HG02763 (cell line): ENCODE data around the gene R3HDML.
"Not testable (repeated sequence)": the region's sequence is repeated elsewhere in the genome, so short reads cannot be mapped to it uniquely, and the experiment has no call there.

Experiments used
- ATAC-seq: cut with Tn5 transposase; IDR thresholded peaks from one replicate; pipeline ENCODE4 v1.9.1; 2021; ENCODE audit warnings: mild to moderate bottlenecking, moderate library complexity; ENCODE audit not compliant: unreplicated experiment

R3HDML gene

DNA sequence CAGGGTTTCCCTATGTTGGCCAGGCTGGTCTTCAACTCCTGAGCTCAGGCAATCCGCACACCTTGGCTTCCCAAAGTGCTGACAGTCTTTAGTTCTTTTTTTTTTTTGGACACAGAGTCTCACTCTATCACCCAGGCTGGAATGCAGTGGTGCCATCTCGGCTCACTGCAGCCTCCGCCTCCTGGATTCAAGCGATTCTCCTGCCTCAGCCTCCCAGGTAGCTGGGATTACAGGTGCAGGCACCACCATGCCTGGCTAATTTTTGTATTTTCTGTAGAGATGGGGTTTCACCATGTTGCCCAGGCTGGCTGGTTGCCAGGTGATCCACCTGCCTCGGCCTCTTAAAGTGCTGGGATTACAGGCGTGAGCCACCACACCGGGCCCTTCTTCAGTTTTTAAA lies 9.1 kb upstream of the R3HDML start:
- not testable (repeated sequence) for ATAC-seq

DNA sequence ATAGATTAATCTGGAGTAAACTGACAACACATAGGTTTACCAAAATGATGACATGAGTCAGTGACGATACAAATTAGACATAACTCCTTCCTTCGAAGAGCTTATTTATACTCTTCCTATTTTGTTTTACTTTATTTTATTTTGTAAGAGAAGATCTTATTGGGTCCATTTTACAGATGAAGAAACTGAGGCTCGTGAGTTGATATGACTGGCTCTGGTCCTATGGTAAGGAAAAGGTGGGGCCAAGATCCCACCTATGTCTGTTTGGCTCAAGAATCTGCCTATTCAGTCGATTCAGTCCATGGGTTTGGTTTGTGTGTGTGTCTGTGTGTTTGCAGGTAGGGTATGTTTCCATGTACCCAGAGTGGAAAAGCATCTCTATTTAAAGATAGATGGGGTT lies 8.4 kb upstream of the R3HDML start:
- ATAC-seq: no peak

DNA sequence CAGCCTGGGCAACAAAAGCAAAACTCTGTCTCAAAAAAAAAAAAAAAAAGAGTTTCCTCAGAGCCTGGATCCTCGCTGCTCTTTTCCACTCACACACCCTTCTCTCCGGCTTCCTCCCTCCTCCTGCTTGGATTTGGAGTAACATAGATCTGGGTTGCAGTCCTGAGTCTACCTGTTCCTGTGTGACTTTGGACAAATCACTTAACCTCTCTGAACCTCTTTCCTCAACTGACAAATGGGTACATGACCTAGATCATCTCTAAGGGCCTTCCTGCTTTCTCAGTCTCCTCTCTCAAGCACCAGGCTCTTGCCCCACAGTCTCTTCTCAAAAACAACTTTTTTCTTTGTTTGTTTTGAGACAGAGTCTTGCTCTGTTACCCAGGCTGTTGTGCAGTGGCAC lies 5.6 kb upstream of the R3HDML start:
- no peak for ATAC-seq

DNA sequence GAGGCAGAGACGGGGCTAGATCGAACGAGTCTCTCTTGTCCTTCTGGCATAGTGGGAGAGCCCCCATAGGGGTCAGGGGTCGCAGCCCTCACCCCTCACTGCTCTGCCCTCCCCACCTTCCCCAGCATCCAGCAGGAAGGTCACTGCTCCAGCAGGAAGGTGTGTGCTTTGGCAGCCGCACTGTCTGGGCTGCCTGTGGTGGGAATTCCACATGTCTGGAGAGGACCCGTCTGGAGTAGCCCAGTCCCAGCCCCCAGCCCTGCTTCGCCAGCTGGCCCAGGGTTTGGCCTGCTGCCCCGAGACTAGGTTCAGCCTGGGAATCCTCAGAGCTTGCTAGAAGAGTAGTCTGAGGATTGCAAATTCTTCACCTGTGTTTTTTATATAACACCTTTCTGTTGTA lies 2.5 kb upstream of the R3HDML start:
- ATAC-seq: no peak

DNA sequence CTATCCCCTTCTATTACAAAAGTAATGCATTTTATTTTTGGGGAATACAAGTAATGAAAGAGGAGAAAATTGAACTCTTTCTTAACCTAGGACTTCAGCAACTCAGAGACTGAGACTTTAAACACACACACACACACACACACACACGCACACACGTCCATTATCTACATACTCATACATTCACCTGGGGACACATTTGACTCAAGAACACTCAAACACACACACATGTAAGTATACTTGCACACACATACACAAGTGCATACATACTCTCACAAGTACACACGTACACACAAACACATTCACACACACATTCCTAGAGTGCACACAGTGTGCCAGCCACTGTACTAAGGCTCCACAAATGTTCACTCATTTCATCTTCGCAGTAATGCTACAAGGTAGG lies 2.1 kb upstream of the R3HDML start:
- no peak for ATAC-seq

DNA sequence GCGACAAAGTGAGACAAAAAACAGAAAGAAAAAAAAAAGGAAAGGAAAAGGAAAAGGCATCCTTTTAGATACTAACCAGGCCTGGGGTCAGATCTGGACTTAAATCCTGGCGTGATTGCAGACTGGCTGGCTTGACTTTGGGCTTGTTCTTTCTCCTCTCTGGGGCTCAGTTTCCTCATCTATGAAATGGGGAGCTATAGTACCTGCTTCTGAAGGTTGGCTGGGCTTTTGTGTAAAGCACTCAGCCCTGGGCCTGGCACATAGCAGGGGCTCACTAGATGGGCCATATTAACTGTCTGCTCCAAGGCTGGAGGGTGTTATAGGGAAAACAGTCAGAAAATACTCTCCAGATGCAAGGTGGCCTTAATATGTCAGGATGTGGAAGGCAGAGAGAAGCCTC lies 1.2 kb upstream of the R3HDML start:
- no peak for ATAC-seq

DNA sequence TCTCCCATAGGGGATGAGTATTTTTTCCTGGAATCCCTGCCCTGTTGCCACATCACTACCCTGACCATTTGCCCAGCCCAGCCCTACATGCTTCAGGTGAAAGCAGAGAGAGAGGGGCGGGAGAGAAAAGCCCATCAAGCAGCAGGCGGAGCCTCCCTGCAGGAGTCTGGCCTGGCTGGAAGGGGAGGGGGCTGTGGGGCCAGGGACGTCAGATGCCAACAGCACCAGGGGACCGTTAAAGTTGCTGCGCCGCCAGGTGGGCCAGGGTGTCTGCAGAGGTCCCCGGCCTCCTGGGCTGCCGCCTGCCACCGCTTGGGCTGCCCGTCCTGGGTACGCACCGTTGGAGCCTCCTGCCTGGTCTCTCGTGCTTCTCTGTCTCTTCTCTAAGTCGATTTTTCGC lies 757 bp upstream of the R3HDML start:
- no peak for ATAC-seq

DNA sequence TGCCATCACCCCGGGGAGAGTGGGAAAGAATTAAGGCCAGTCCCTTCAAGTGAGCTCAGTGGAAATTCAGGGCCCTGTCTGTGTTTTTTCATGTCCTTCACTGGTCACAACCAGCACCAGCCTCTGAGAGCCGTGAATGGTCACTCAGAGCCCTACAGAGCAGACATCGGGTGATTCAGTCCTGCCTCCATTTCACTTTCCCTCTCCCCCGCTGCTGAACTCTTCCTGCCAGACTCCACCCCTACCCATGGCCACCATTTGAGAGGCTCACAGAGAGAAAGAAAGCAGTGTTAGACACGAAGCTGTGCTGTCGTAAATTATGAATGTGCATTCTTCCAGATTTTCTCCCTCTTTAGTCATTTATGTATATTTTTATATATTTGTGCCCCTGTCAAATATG lies 5.4 kb downstream of the R3HDML start:
- no peak for ATAC-seq

DNA sequence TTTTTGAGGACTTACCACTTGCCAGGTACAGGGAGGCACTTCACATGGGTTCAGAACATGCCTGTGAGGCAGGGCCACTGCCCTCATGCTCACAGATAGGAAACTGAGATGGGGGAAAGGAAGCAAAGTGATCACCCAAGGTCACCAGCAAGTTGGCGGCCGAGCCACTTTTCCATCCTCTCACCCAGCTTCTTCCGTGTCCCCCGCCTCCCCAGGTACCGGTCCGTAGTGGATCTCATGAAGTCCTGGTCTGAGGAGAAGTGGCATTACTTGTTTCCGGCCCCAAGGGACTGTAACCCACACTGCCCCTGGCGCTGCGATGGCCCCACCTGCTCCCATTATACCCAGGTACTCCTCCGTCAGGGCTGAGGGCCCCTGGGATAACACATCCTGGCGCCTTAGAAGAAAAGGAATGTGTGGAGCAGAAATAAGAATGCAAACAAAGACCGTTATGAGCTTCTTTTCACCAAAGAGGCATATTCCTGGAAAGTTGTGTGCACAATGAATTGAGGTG lies 6.4 kb downstream of the R3HDML start:
- no peak for ATAC-seq

DNA sequence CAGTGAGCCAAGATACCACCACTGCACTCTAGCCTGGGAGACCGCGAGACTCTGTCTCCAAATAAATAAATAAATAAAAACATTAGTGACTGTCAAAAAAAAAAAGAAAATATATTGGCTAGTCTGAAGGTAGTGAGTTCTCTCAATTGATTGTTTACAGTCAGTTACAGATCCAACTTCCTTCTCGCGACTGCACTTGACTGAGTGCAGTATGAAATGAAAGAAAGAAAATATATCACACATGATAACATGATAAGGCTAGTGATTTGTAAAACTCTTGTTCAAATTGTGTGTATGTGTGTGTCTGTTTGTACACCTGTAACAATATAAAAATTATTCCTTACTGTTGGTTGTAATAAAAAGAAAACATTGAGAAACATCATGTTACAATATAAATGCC lies 7.9 kb downstream of the R3HDML start:
- ATAC-seq: no peak

DNA sequence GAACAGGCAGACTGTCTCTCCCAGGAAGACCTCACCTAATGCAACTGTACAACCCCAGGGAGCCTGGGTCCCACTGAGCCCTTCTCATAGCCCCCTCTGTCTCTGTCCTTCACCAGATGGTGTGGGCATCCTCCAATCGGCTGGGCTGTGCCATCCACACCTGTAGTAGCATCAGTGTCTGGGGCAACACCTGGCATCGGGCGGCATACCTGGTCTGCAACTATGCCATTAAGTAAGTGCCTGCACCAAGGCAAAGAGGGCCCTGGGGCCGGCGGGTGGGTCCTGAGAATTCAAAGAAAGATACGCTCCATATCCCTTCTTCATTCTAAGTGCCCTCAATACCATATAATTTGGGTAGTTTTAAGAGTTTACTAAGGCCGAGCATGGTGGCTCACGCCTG lies 8.3 kb downstream of the R3HDML start:
- ATAC-seq: no peak

DNA sequence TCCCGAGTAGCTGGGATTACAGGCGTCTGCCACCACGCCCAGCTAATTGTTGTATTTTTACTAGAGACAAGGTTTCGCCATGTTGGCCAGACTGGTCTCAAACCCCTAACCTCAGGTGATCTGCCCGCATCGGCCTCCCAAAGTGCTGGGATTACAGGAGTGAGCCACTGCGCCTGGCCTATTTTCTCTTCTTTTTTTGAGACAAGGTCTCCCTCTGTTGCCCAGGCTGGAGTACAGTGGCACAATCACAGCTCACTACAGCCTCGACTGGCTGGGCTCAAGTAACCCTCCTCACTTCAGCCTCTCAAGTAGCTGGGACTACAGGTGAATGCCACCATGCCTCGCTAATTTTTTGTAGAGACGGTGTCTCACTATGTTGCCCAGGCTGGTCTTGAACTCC lies 9.1 kb downstream of the R3HDML start:
- ATAC-seq: not testable (repeated sequence)

DNA sequence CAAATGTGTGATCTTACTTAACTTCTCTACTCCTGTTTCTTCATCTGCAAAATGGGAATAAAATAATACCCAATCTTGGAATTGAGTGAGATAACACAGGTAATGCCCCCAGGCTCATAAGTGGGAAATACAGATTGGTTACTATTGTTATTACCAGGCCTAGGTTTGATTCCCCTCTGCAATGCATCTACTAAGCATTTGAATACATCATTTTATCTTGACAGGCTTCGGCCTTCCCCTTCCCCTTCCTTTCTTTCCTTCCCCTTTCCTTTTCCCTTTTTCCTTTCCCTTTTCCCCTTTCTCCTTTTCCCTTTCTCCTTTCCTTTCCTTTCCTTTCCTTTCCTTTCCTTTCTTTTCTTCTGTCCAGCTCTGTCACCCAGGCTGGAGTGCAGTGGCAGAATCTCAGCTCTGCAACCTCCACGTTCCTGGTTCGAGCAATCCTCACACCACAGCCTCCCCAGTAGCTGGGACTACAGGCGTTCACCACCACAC lies 11.4 kb downstream of the R3HDML start:
- ATAC-seq: no peak

DNA sequence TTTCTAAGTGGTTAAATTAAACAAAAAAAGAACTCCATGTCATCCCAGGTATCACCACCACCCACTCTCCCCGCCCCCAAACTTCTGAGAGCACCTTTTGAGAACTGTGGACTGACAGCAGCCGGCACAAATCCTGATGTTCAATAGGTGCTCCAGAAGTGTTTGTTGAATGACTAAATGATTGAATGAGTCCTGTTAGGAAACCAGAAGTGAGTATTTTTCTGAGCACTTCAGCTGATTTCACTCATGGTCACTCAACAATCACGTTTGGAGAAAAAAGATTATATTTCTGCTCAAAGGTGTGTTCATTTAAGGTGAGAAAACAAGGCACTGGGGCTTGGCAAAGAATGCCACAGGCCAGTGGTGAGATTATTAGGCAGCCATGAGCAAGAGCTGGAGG lies 12.5 kb downstream of the R3HDML start:
- no peak for ATAC-seq

DNA sequence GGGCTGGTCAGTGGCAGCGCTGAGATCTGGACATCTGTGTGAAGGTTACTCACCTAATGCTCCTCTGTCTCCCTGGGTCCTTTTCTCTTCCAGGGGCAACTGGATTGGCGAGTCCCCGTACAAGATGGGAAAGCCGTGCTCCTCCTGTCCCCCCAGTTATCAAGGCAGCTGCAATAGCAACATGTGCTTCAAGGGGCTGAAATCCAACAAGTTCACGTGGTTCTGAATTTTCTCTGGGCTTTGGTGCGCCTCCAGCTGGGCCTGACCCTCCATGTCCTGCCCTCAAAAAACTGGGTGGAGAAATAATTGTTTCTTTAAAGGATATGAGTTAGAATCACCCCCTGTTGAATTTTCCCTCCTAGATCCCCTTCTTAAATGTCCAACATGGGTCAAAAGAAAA lies 13.7 kb downstream of the R3HDML start:
- ATAC-seq: no peak

DNA sequence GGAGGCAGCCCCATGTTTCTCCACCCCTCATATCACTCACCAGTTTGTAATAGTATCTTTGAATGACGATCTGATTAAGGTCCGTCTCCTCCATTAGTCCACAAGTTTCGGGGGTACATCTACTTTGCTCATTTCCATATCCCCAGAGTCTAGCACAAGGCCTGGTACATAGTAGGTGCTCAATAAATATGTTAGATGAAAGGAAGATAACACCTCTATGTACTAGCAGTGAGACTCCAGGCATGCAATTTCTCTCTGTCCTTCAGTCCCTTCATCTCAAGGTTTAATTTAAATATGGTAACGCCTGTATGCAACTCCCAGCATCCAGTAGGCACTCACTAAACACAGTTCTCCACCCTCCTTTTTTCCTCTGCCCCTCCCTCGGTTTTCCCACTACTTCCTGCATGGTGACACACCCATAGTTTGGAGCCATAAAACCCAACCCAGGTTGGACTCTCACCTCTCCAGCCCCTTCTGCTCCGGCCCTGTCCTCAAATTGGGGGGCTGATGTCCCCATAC lies 18.2 kb downstream of the R3HDML start:
- no peak for ATAC-seq

DNA sequence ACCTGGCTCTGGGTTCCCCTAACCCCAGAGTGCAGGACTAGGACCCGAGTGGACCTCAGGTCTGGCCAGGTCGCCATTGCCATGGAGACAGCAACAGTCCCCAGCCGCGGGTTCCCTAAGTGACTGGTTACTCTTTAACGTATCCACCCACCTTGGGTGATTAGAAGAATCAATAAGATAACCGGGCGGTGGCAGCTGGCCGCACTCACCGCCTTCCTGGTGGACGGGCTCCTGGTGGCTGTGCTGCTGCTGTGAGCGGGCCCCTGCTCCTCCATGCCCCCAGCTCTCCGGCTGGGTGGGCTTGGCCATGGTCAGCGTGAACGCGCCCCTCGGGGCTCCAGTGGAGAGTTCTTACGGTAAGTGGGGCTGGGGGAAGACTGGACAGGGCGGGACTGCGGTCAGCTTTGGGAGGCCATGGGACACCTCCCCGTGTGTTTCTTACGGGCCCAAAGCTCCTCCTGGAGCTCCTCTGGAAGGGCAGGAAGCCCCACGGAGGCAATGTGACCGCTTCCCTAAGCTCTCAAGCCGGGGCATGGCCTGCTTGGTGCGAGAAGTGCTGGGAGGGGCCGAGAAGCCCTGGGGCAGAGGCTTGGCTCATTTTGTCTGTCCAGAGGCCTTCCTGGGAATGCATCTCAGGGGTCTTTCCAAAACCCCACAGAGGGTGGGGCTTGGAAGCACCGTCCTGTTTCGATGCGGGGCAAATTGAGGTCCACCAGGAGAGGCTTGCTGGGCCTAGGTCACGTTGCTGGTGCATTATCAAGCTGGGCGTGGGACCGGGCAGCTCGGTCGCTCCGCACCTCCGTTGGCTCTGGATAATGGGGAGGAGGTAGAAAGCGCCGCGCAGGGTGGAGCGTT lies 18.9 kb downstream of the R3HDML start, which contains the start of gene HNF4A:
TSS of gene HNF4A (plus strand) at position 202 of the 855 bp plus-strand sequence. CDS start at position 308, 106 bp downstream.
- ATAC-seq: no peak

DNA sequence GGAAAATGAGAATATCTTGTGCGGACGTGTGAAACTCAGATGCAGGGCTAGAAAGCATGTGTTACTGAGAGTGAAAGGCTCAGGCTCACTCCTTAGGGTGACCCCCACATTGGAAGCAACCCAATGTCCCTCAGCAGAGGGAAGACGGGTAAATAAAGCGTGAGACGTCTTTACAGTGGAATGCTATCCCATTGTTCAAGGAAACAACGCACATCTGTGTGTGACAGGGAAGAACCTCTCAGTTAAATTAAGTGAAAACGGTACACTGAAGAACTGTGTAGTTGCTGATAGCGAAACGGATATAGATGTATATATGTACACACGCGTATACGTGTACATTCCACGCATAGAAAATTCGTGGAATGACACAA lies 19.5 kb downstream of the R3HDML start:
- no peak for ATAC-seq

DNA sequence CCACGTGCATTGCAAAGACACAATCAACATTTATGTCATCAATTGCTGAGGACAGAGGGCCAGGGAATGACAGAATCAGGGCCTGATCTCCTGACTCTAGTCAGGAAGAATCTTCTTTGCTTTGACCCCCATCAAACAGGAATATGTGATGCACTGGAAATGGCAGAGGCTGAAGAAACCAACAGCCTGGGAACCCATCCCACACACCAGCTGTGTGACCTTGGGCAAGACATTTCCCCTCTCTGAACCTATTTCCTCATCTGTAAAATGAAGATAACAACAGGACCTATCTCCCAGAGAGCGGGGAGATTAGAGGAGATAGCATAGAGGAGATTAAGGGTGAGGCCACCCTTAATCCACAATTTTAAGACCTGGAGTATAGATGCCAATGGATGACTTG lies 20.2 kb downstream of the R3HDML start:
- no peak for ATAC-seq

DNA sequence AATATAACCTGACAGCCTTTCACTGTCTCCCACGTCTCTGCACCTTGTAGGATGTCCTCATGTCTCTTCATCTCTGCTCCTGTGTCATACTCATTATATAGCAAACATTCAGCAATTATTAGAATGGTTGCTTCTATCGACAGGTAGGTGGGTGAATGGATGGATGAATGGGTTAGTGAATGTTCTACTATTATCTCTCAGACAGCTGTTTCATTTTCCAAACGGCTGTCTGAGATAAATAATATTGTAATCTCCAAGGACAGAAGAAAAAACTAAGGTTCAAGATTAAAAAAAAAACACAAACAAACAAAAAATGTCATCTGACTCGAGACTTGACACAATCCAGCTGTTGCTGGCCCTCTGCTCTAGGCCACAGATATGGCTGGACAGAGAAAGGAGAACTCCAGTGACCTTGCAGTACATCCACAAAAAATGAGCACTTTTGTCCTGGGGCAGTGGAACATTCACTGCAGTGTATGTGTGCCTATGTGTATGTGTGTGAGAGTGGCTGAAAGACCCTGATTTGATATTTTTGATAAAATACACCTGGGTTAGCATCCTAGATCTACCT lies 20.8 kb downstream of the R3HDML start:
- no peak for ATAC-seq

DNA sequence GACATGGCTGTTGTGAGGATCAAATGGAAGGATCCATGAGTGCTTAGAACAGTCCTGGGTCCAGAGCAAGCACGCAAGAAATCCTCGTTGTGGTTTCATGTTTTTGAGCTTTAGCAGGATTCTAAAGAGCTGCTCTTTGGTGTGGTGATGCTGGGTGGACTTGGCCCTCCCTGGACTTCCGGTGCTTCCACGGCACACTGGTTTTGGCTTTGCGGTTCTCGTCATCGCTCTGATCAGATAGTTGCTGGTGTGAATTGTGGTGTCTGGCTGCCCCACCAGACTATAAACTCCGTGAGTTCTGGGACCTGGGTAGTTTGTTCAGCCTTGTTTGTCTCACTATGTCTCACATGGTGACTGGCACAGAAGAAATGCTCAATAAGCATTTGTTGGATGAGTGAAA lies 21.9 kb downstream of the R3HDML start:
- ATAC-seq: no peak

DNA sequence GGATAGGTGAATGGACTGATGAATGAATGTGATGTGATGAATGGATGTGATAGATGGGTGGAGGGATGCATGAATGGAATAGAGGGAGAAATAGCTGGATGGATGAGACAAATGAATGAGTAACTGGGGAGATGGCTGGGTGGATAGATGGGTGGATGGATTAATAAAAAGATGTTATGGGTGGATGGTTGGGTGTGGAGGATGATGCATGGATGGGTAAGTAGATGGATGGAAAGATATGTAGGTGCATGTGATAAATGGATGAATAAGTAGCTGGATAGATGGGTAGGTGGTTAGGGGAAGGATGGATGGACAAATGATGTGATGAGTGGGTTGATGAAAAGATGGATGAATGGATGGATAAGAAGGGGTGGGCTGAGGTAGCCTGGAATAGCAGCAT lies 23.4 kb downstream of the R3HDML start:
- no peak for ATAC-seq
